Measurements from ENCODE around the gene MEIS1.

The MEIS1 gene

GRCh38 chr2:66579186-66580126 is 144.5 kb downstream of the MEIS1 start:
- ChIA-PET POLR2A (ENCODE audit: low non-redundant PET) (no interaction called here), CTCF (no interaction called here)
- no peak for TF ChIP-seq CTCF (conservative IDR thresholded peaks at IDR 0.05; ENCODE audit: low read depth)
- H3K27ac ChIP-seq: no peak overlapping the region
- no peak for DNase-seq (ENCODE audit: low spot score)

GRCh38 chr2:66580166-66581049 is 145.5 kb downstream of the MEIS1 start:
- no peak overlapping the region for H3K27ac ChIP-seq
- TF ChIP-seq CTCF (conservative IDR thresholded peaks at IDR 0.05; ENCODE audit: low read depth): no peak
- DNase-seq (ENCODE audit: low spot score): no peak
- CTCF ChIA-PET: interaction anchor here (0.6 kb wide), 2 partner anchors 20 to 787 kb away, joined by 3 read pairs; no protein-coding TSS in a partner anchor
- POLR2A ChIA-PET (ENCODE audit: low non-redundant PET): no interaction called here

GRCh38 chr2:66581339-66582103 is 146.6 kb downstream of the MEIS1 start:
- POLR2A ChIA-PET (ENCODE audit: low non-redundant PET): no interaction called here
- TF ChIP-seq CTCF (conservative IDR thresholded peaks at IDR 0.05; ENCODE audit: low read depth): no peak
- CTCF ChIA-PET: interaction anchor here (0.6 to 0.7 kb wide), 3 partner anchors 21 to 1101 kb away, joined by 3 read pairs; no protein-coding TSS in a partner anchor
- H3K27ac ChIP-seq: no peak overlapping the region
- no peak for DNase-seq (ENCODE audit: low spot score)

DNA sequence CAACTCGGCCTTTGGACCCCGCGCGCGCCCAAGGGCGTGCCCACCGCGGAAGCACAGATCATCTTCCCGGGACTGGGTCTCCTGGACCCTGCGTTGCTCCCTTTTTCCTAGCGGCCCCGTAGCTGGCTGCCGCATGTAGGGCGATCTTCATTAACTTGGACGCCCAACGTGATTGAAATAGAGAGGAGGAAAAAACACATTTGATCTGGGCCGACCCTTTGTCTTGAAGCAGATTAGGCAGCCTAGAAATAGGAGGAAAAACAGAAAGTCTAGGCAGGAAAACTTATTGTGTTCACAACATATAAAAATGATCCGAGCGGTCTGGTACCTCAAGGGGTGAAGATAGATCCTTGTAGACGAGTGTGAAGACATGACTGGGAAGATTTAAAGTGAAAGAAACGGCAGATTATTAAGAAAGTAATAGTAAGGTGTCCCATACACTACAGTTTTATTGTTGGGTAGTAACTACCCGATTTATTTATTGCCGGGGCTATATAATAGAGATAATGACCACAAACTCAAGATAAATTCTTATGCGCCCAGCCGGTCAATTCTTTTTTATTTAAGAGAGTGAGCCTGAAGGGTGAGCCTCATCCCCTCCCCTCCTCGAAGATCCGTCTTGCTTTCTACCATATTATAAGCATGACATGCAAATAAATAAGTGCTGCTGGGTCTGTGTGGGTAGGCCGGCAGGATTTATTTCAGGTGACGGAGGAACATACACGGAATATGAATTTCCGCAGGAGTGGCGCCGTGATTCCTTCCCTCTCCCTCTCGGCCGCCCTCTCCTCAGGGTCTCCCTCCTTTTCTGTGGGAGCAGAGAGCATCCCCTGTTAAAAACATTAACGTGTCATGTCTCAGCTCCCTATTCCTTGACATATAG is 147.4 kb downstream of the MEIS1 start:
- no peak for TF ChIP-seq CTCF (conservative IDR thresholded peaks at IDR 0.05; ENCODE audit: low read depth)
- no peak for DNase-seq (ENCODE audit: low spot score)
- ChIA-PET CTCF (no interaction called here), POLR2A (ENCODE audit: low non-redundant PET) (no interaction called here)
- H3K27ac ChIP-seq: no peak overlapping the region

- ChIA-PET POLR2A (ENCODE audit: low non-redundant PET) (no interaction called here), CTCF (no interaction called here)
- no peak overlapping the region for H3K27ac ChIP-seq
- DNase-seq (ENCODE audit: low spot score): no peak
- no peak for TF ChIP-seq CTCF (conservative IDR thresholded peaks at IDR 0.05; ENCODE audit: low read depth)
Observed at GRCh38 chr2:66582987-66583880, 148.3 kb downstream of the MEIS1 start.

Measured in RWPE1 (cell line).